ENCODE data around the gene KBTBD4. TPM values are rescaled to one million over a fixed set of nuclear protein-coding genes. Genes with fewer than 3 reads are reported as not detected.

Gene KBTBD4
- polyA plus RNA-seq, 2 of the 4 experiments (the other 2 are of a cell fraction): 21.0 to 22.8 TPM

- H3K4me3 ChIP-seq: no peak overlapping the region
- 70% methylated on average over 7 of the region's 7 CpGs for WGBS (ENCODE audit: missing lambda C conversion rate)
- ChIA-PET POLR2A (interaction anchor here (0.5 kb wide), 1 partner anchor 36 kb away, joined by 3 read pairs; no protein-coding TSS in a partner anchor), CTCF (interaction anchor here (0.6 to 1.1 kb wide), 2 partner anchors 113 to 139 kb away, joined by 3 to 4 read pairs; no protein-coding TSS in a partner anchor)
- H3K4me1 ChIP-seq: peaks cover 8% of the 10 kb centered on the region; the same call in 1 of the 3 replicates
- no peak for DNase-seq (ENCODE audit: low read depth in 1 of 2, low spot score in 1 of 2)
- no peak for FAIRE-seq
- no peak for ATAC-seq
- no peak overlapping the region for H3K4me2 ChIP-seq
- TF ChIP-seq RARB (CRISPR knock-in tag; IDR thresholded peaks at IDR 0.05): no peak
- TF ChIP-seq JUNB (IDR thresholded peaks at IDR 0.05): no peak
- H3K27ac ChIP-seq: no peak overlapping the region
- no peaks in the 10 kb centered on the region for H3K9me3 ChIP-seq
Observed at GRCh38 chr11:47591764-47592163, 13.0 kb upstream of the KBTBD4 start.

- peaks cover 8% of the 10 kb centered on the region; the same call in 1 of the 3 replicates for H3K4me1 ChIP-seq
- no peak overlapping the region for H3K4me2 ChIP-seq
- no peak for DNase-seq (ENCODE audit: low read depth in 1 of 2, low spot score in 1 of 2)
- H3K9me3 ChIP-seq: no peaks in the 10 kb centered on the region
- TF ChIP-seq FOSL2 (IDR thresholded peaks at IDR 0.05): no peak
- no peak for TF ChIP-seq FOSL2 (CRISPR knock-in tag; IDR thresholded peaks at IDR 0.05)
- no peak for TF ChIP-seq ZFP36 (IDR thresholded peaks at IDR 0.05; ENCODE audit: borderline replicate concordance, partially characterized antibody)
- TF ChIP-seq JUNB (IDR thresholded peaks at IDR 0.05): no peak
- TF ChIP-seq HOXB13 (CRISPR knock-in tag; IDR thresholded peaks at IDR 0.05; ENCODE audit: low read depth): no peak
- TF ChIP-seq SREBF2 (IDR thresholded peaks at IDR 0.05): no peak
- TF ChIP-seq MAZ (IDR thresholded peaks at IDR 0.05; ENCODE audit: borderline replicate concordance, low read depth, low read length): no peak
- no peak for TF ChIP-seq GATA3 (IDR thresholded peaks at IDR 0.05; ENCODE audit: borderline replicate concordance)
- no peak for TF ChIP-seq RNF2 (IDR thresholded peaks at IDR 0.05; ENCODE audit: borderline replicate concordance, low read depth)
- TF ChIP-seq E2F6 (IDR thresholded peaks at IDR 0.05; ENCODE audit: borderline replicate concordance, low read depth): no peak
- no peak for TF ChIP-seq HOXA7 (CRISPR knock-in tag; IDR thresholded peaks at IDR 0.05)
- H3K4me3 ChIP-seq: no peak overlapping the region
- no peak for ATAC-seq
- ChIA-PET POLR2A (no interaction called here), CTCF (no interaction called here)
- no peak for FAIRE-seq
- no peak overlapping the region for H3K27ac ChIP-seq
- WGBS (ENCODE audit: missing lambda C conversion rate): 97% methylated on average over 106 of the region's 122 CpGs
Observed at GRCh38 chr11:47589977-47590861, 11.4 kb upstream of the KBTBD4 start.

- H3K4me2 ChIP-seq: no peak overlapping the region
- DNase-seq (ENCODE audit: low read depth in 1 of 2, low spot score in 1 of 2) (no peak), FAIRE-seq (no peak), ATAC-seq (no peak)
- WGBS (ENCODE audit: missing lambda C conversion rate): 96% methylated on average over 35 of the region's 51 CpGs
- no peak overlapping the region for H3K27ac ChIP-seq
- peaks cover 8% of the 10 kb centered on the region; the same call in 1 of the 3 replicates for H3K4me1 ChIP-seq
- ChIA-PET CTCF (no interaction called here), POLR2A (no interaction called here)
- H3K9me3 ChIP-seq: no peaks in the 10 kb centered on the region
- H3K4me3 ChIP-seq: no peak overlapping the region
- TF ChIP-seq TP53 (CRISPR knock-in tag; IDR thresholded peaks at IDR 0.05) (no peak), PBX3 (IDR thresholded peaks at IDR 0.05) (no peak), PHF8 (IDR thresholded peaks at IDR 0.05; ENCODE audit: borderline replicate concordance, low read depth) (no peak), POLR2A (IDR thresholded peaks at IDR 0.05; ENCODE audit: low read length) (no peak), RAD21 (conservative IDR thresholded peaks at IDR 0.05 in 1 of 2, IDR thresholded peaks at IDR 0.05 in 1 of 2) (no peak), ZSCAN20 (CRISPR knock-in tag; IDR thresholded peaks at IDR 0.05) (no peak), KDM5A (IDR thresholded peaks at IDR 0.05) (no peak), ATOH8 (CRISPR knock-in tag; IDR thresholded peaks at IDR 0.05; ENCODE audit: low read depth) (no peak), HMGXB4 (CRISPR knock-in tag; IDR thresholded peaks at IDR 0.05; ENCODE audit: borderline replicate concordance) (no peak), HOXB13 (CRISPR knock-in tag; IDR thresholded peaks at IDR 0.05; ENCODE audit: low read depth) (no peak), CBX8 (IDR thresholded peaks at IDR 0.05) (no peak), EHMT2 (IDR thresholded peaks at IDR 0.05; ENCODE audit: low read depth) (no peak), E2F6 (IDR thresholded peaks at IDR 0.05; ENCODE audit: borderline replicate concordance, low read depth) (no peak), ZC3H11A (IDR thresholded peaks at IDR 0.05) (no peak), ZFP36 (IDR thresholded peaks at IDR 0.05; ENCODE audit: borderline replicate concordance, partially characterized antibody) (no peak)
Observed at GRCh38 chr11:47589584-47589976, 10.8 kb upstream of the KBTBD4 start.
